Measurements from ENCODE around the gene FHOD3. TPM values are rescaled to one million over a fixed set of nuclear protein-coding genes. Genes with fewer than 3 reads are reported as not detected.
A peak's percentile ranks its signal among the peaks of the same experiment; 100 is the strongest.

Gene FHOD3
- total and polyA plus RNA-seq, 2 of the 4 experiments (the other 2 are of a cell fraction): 14.6 to 16.0 TPM

DNA sequence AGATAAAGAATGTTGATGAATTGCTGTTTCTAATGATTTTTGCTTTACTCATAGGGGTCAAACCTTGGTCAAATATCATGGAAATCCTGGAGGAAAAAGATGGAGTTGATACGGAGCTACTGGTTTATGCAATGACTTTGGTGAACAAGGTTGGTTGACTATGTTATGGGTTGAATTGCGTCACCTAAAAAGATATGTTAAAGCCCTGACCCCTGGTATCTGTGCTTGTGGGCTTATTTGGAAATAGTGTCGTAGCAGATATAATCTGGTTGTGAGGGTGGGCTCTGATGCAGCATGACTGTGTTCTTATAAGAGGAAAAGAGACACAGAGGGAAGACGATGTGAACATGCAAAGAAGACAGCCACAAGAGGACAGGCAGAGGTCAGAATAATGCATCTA lies 305.1 kb downstream of the FHOD3 start:
- intact Hi-C loops (cut with micrococcal nuclease): no loop called here

More for the DNA sequence above, 305.1 kb downstream of the FHOD3 start:
- Histone ChIP-seq H3K56ac (ENCODE audit: extremely low read depth, insufficient read depth, low read length) (no peak overlapping the region), H4K20me1 (ENCODE audit: insufficient read depth, low read length) (no peaks in the 10 kb centered on the region), H2AFZ (replicated peaks; ENCODE audit: low read length, poor library complexity) (no peak overlapping the region), H2AK9ac (replicated peaks; ENCODE audit: low read depth, low read length, poor library complexity) (no peak overlapping the region), H2AK5ac (ENCODE audit: low read depth, low read length) (no peak overlapping the region), H2BK120ac (ENCODE audit: low read depth, low read length) (no peak overlapping the region), H3K18ac (ENCODE audit: low read depth, low read length) (no peak overlapping the region), H3K4me1 (ENCODE audit: control insufficient read depth, insufficient read depth, low read length) (no peaks in the 10 kb centered on the region), H2BK15ac (ENCODE audit: low read depth, low read length) (no peak overlapping the region), H4K5ac (ENCODE audit: low read depth, low read length) (no peak overlapping the region), H3K9ac (ENCODE audit: low read depth, low read length) (no peak overlapping the region), H3K14ac (replicated peaks; ENCODE audit: low read depth, low read length) (no peak overlapping the region), H3K36me3 (ENCODE audit: control insufficient read depth, insufficient read depth, low read length) (no peaks in the 10 kb centered on the region; the same call in 1 of the 2 replicates), H3K79me1 (ENCODE audit: low read depth in 1 of 2, low read length in 2 of 2) (no peaks in the 10 kb centered on the region), H4K91ac (ENCODE audit: insufficient read depth, low read depth, low read length) (no peak overlapping the region), H3K9me3 (ENCODE audit: control insufficient read depth, insufficient read depth, low read length) (no peaks in the 10 kb centered on the region), H2BK5ac (ENCODE audit: low read depth, low read length, poor library complexity, severe bottlenecking) (no peak overlapping the region), H3K4me3 (ENCODE audit: insufficient read depth, low read depth, low read length) (no peak overlapping the region), H3K27ac (ENCODE audit: insufficient read depth, low read length) (no peak overlapping the region), H3K4ac (ENCODE audit: low read depth, low read length) (no peak overlapping the region), H3K9me1 (ENCODE audit: insufficient read depth, low read length) (0 out of 2 replicates have a peak, but pooled peaks cover 3% of the 10 kb centered on the region), H3K4me2 (ENCODE audit: low read depth, low read length) (no peak overlapping the region), H4K8ac (ENCODE audit: low read depth in 2 of 2, low read length in 2 of 2) (no peak overlapping the region), H3K27me3 (ENCODE audit: control insufficient read depth, insufficient read depth, low read length) (no peaks in the 10 kb centered on the region), H2BK20ac (ENCODE audit: low read depth, low read length) (no peak overlapping the region), H3K23ac (ENCODE audit: low read depth, low read length) (no peak overlapping the region)
- dilution Hi-C loops (cut with HindIII; ENCODE audit: low sequenced_read_pairs, unreplicated experiment) (no loop called here), in situ Hi-C loops (cut with MboI; ENCODE audit: low sequenced_read_pairs) (no loop called here)
- ATAC-seq (ENCODE audit: low read depth) (no peak), DNase-seq (no peak)
- BruUV-seq (replicated peaks): no TSS peak
- CTCF ChIA-PET: no interaction called here
- POLR2A ChIA-PET (ENCODE audit: unreplicated experiment): no interaction called here
- TF ChIP-seq CEBPB (IDR thresholded peaks at IDR 0.05; ENCODE audit: low read depth, low read length) (peak; percentile 31; the same call in 1 of the 2 replicates), MAZ (IDR thresholded peaks at IDR 0.05; ENCODE audit: borderline replicate concordance, low read depth, low read length) (no peak)
- 80% methylated on average over 2 of the region's 4 CpGs; no CpG with 5 or more reads in 1 of the 2 experiments for WGBS, 2 experiments (ENCODE audit: extremely low coverage in 2 of 2, insufficient read length in 1 of 2)

Data from IMR-90 (cell line).